ENCODE results near the gene LY6G6F. TPM values are rescaled to one million over a fixed set of nuclear protein-coding genes. Genes with fewer than 3 reads are reported as not detected.

LY6G6F gene
- total and polyA plus RNA-seq, 2 experiments from 2014 or later = not detected

- H3K36me3 ChIP-seq (ENCODE audit: low read depth) = peaks cover 27% of the 10 kb centered on the region
- no peaks in the 10 kb centered on the region for H4K20me1 ChIP-seq (ENCODE audit: insufficient read depth)
- no peaks in the 10 kb centered on the region for H3K9me2 ChIP-seq (ENCODE audit: insufficient read depth)
- H3F3A ChIP-seq (ENCODE audit: insufficient read depth) = peaks cover 19% of the 10 kb centered on the region
- WGBS, 2 experiments (ENCODE audit: low coverage in 1 of 2, low lambda C conversion rate in 2 of 2, missing lambda C conversion rate in 2 of 2) = 75 to 80% methylated on average over 7 of the region's 7 CpGs
- H3K9ac ChIP-seq = no peak overlapping the region
- H2AFZ ChIP-seq = no peak overlapping the region
- no peak overlapping the region for H3K4me3 ChIP-seq
- DNase-seq = no peak
- H3K27me3 ChIP-seq (replicated peaks; ENCODE audit: insufficient read depth) = no peaks in the 10 kb centered on the region
- in situ Hi-C loops (cut with MboI) = no loop called here
- TF ChIP-seq EZH2 (IDR thresholded peaks at IDR 0.05; ENCODE audit: insufficient read depth, poor library complexity, severe bottlenecking) = no peak
- no peak overlapping the region for H3K27ac ChIP-seq
- H3K79me2 ChIP-seq (ENCODE audit: insufficient read depth) = peaks cover 3% of the 10 kb centered on the region; the same call in 1 of the 2 replicates
- H3K9me3 ChIP-seq (ENCODE audit: low read depth) = no peaks in the 10 kb centered on the region
- peaks cover 6% of the 10 kb centered on the region; the same call in 1 of the 2 replicates for H3K4me1 ChIP-seq (ENCODE audit: insufficient read depth)
- no peak overlapping the region for H3K4me2 ChIP-seq (ENCODE audit: unreplicated experiment)
These were observed 20.5 kb downstream of the LY6G6F start for GRCh38 chr6:31727034-31727716.

- TF ChIP-seq EZH2 (IDR thresholded peaks at IDR 0.05; ENCODE audit: insufficient read depth, poor library complexity, severe bottlenecking) (no peak), EZH2phosphoT487 (IDR thresholded peaks at IDR 0.05; ENCODE audit: insufficient read depth, low read depth) (no peak)
- Histone ChIP-seq H2AFZ (peak overlapping the region; percentile 70), H3K4me3 (peak overlapping the region; percentile 75), H3K4me1 (ENCODE audit: insufficient read depth) (peaks cover 6% of the 10 kb centered on the region; the same call in 1 of the 2 replicates), H3K9me3 (ENCODE audit: low read depth) (no peaks in the 10 kb centered on the region), H3K4me2 (ENCODE audit: unreplicated experiment) (peak overlapping the region; percentile 87), H3K27ac (no peak overlapping the region), H3K9ac (peak overlapping the region; percentile 81), H3K79me2 (ENCODE audit: insufficient read depth) (peaks cover 12% of the 10 kb centered on the region), H4K20me1 (ENCODE audit: insufficient read depth) (no peaks in the 10 kb centered on the region), H3F3A (ENCODE audit: insufficient read depth) (peaks cover 28% of the 10 kb centered on the region), H3K27me3 (replicated peaks; ENCODE audit: insufficient read depth) (no peaks in the 10 kb centered on the region), H3K36me3 (ENCODE audit: low read depth) (peaks cover 35% of the 10 kb centered on the region), H3K9me2 (ENCODE audit: insufficient read depth) (no peaks in the 10 kb centered on the region)
- in situ Hi-C loops (cut with MboI) = no loop called here
- DNase-seq = peak; percentile 57
- 47 to 52% methylated on average over 31 to 41 of the region's 41 CpGs for WGBS, 2 experiments (ENCODE audit: low coverage in 1 of 2, low lambda C conversion rate in 2 of 2, missing lambda C conversion rate in 2 of 2)
These were observed 21.3 kb downstream of the LY6G6F start for GRCh38 chr6:31727717-31728671.

- H3K9ac ChIP-seq = peak within 1 kb of the TSS; percentile 81
- H2AFZ ChIP-seq = peak within 1 kb of the TSS; percentile 70
- DNase-seq = no peak
- H3K36me3 ChIP-seq (ENCODE audit: low read depth) = peaks cover 44% of the 10 kb centered on the region
- H3K9me2 ChIP-seq (ENCODE audit: insufficient read depth) = no peaks in the 10 kb centered on the region
- no peaks in the 10 kb centered on the region for H3K9me3 ChIP-seq (ENCODE audit: low read depth)
- H3K4me2 ChIP-seq (ENCODE audit: unreplicated experiment) = peak within 1 kb of the TSS; percentile 87
- peaks cover 13% of the 10 kb centered on the region; the same call in 1 of the 2 replicates for H3K4me1 ChIP-seq (ENCODE audit: insufficient read depth)
- H3K79me2 ChIP-seq (ENCODE audit: insufficient read depth) = peaks cover 21% of the 10 kb centered on the region
- TF ChIP-seq EZH2 (IDR thresholded peaks at IDR 0.05; ENCODE audit: insufficient read depth, poor library complexity, severe bottlenecking) = no peak
- TF ChIP-seq EZH2phosphoT487 (IDR thresholded peaks at IDR 0.05; ENCODE audit: insufficient read depth, low read depth) = no peak
- H3K4me3 ChIP-seq = peak within 1 kb of the TSS; percentile 75
- H3K27me3 ChIP-seq (replicated peaks; ENCODE audit: insufficient read depth) = no peaks in the 10 kb centered on the region
- no peaks in the 10 kb centered on the region for H4K20me1 ChIP-seq (ENCODE audit: insufficient read depth)
- in situ Hi-C loops (cut with MboI) = no loop called here
- WGBS, 2 experiments (ENCODE audit: low coverage in 1 of 2, low lambda C conversion rate in 2 of 2, missing lambda C conversion rate in 2 of 2) = 4% methylated on average over 34 to 36 of the region's 36 CpGs
- peak within 1 kb of the TSS; percentile 78 for H3K27ac ChIP-seq
- peaks cover 32% of the 10 kb centered on the region for H3F3A ChIP-seq (ENCODE audit: insufficient read depth)
These were observed 22.3 kb downstream of the LY6G6F start, which contains the start of gene DDAH2 for GRCh38 chr6:31728767-31729514. Gene DDAH2, minus strand, starts transcription at chr6:31729299. Its CDS starts 138 bp downstream, at chr6:31729161.

GRCh38 chr6:31729515-31729978 is 22.9 kb downstream of the LY6G6F start:
- H3K27ac ChIP-seq = peak overlapping the region; percentile 78
- peak overlapping the region; percentile 81 for H3K9ac ChIP-seq
- H3K4me1 ChIP-seq (ENCODE audit: insufficient read depth) = peaks cover 19% of the 10 kb centered on the region
- H3K9me2 ChIP-seq (ENCODE audit: insufficient read depth) = no peaks in the 10 kb centered on the region
- TF ChIP-seq EZH2phosphoT487 (IDR thresholded peaks at IDR 0.05; ENCODE audit: insufficient read depth, low read depth) (no peak), EZH2 (IDR thresholded peaks at IDR 0.05; ENCODE audit: insufficient read depth, poor library complexity, severe bottlenecking) (no peak)
- H3K27me3 ChIP-seq (replicated peaks; ENCODE audit: insufficient read depth) = no peaks in the 10 kb centered on the region
- peak overlapping the region; percentile 70 for H2AFZ ChIP-seq
- peaks cover 36% of the 10 kb centered on the region for H3F3A ChIP-seq (ENCODE audit: insufficient read depth)
- in situ Hi-C loops (cut with MboI) = no loop called here
- peak; percentile 96 for DNase-seq
- 0 to 1% methylated on average over 21 to 29 of the region's 29 CpGs for WGBS, 2 experiments (ENCODE audit: low coverage in 1 of 2, low lambda C conversion rate in 2 of 2, missing lambda C conversion rate in 2 of 2)
- peak overlapping the region; percentile 75 for H3K4me3 ChIP-seq
- H3K9me3 ChIP-seq (ENCODE audit: low read depth) = no peaks in the 10 kb centered on the region
- H4K20me1 ChIP-seq (ENCODE audit: insufficient read depth) = no peaks in the 10 kb centered on the region
- H3K4me2 ChIP-seq (ENCODE audit: unreplicated experiment) = peak overlapping the region; percentile 87
- H3K36me3 ChIP-seq (ENCODE audit: low read depth) = peaks cover 44% of the 10 kb centered on the region
- H3K79me2 ChIP-seq (ENCODE audit: insufficient read depth) = peaks cover 27% of the 10 kb centered on the region
